SK-N-SH treated with all-trans-retinoic acid at 6 μM for 48 hours (cell line): Measurements from ENCODE around the gene FXR2.
A peak's percentile ranks its signal among the peaks of the same experiment; 100 is the strongest.

Experiments
- ATAC-seq: fragments of 200-7000 bp; cut with Tn5 transposase; 3 replicates; pipeline ENCODE4 v1.9.1; 2020; ENCODE audit warnings: mild to moderate bottlenecking, moderate library complexity
- ARNTL ChIP-seq: fragments of 450-650 bp; formaldehyde crosslinking; IDR thresholded peaks from 2 replicates; pipeline ENCODE4 v1.5.0; 2020; ENCODE audit warnings: low read depth, mild to moderate bottlenecking, moderate library complexity, borderline replicate concordance
- BACH2 ChIP-seq: fragments of 250-450 bp; sonication (Bioruptor Pico); IDR thresholded peaks from 2 replicates; pipeline ENCODE4 v1.9.0; 2021; ENCODE audit warnings: mild to moderate bottlenecking, borderline replicate concordance
- CREB5 ChIP-seq: fragments of 250-450 bp; sonication (Bioruptor Pico); IDR thresholded peaks from 2 replicates; pipeline ENCODE4 v1.5.1; 2020; ENCODE audit warnings: low read depth, mild to moderate bottlenecking, moderate library complexity
- CSDC2 ChIP-seq: fragments of 250-450 bp; sonication (Bioruptor Pico); IDR thresholded peaks from 2 replicates; pipeline ENCODE4 v1.5.0; 2020; ENCODE audit warnings: mild to moderate bottlenecking, moderate library complexity
- CSRNP3 ChIP-seq: fragments of 250-450 bp; sonication (Bioruptor Pico); IDR thresholded peaks from 2 replicates; pipeline ENCODE4 v1.5.1; 2021; ENCODE audit warnings: mild to moderate bottlenecking, moderate library complexity
- GLIS3 ChIP-seq: fragments of 250-450 bp; sonication (Bioruptor Pico); IDR thresholded peaks from 2 replicates; pipeline ENCODE4 v1.5.0; 2020; ENCODE audit warnings: mild to moderate bottlenecking, moderate library complexity
- ISL1 ChIP-seq: fragments of 250-450 bp; sonication (Bioruptor Pico); IDR thresholded peaks from 2 replicates; pipeline ENCODE4 v2.1.2; 2022; ENCODE audit warnings: mild to moderate bottlenecking, moderate library complexity
- OSR1 ChIP-seq: fragments of 250-450 bp; sonication (Bioruptor Pico); IDR thresholded peaks from 2 replicates; pipeline ENCODE4 v1.8.0; 2022; ENCODE audit warnings: moderate library complexity, mild to moderate bottlenecking, inconsistent platforms
- PATZ1 ChIP-seq: fragments of 250-450 bp; sonication (Bioruptor Pico); IDR thresholded peaks from 2 replicates; pipeline ENCODE4 v1.8.0; 2020; ENCODE audit warnings: mild to moderate bottlenecking, moderate library complexity, borderline replicate concordance
- POU6F1 ChIP-seq: fragments of 250-450 bp; sonication (Bioruptor Pico); IDR thresholded peaks from 2 replicates; pipeline ENCODE4 v1.8.0; 2021; ENCODE audit warnings: low read depth, mild to moderate bottlenecking, moderate library complexity, borderline replicate concordance
- RARB ChIP-seq: fragments of 250-450 bp; sonication (Bioruptor Pico); IDR thresholded peaks from 2 replicates; pipeline ENCODE4 v1.8.0; 2021; ENCODE audit warnings: mild to moderate bottlenecking, moderate library complexity
- TCF4 ChIP-seq: fragments of 250-450 bp; sonication (Bioruptor Pico); IDR thresholded peaks from 2 replicates; pipeline ENCODE4 v1.8.0; 2021; ENCODE audit warnings: mild to moderate bottlenecking, moderate library complexity, borderline replicate concordance
- TOX ChIP-seq: fragments of 250-450 bp; sonication (Bioruptor Pico); IDR thresholded peaks from 2 replicates; pipeline ENCODE4 v1.8.0; 2021; ENCODE audit warnings: mild to moderate bottlenecking, moderate library complexity, borderline replicate concordance
- TSHZ2 ChIP-seq: fragments of 250-450 bp; sonication (Bioruptor Pico); IDR thresholded peaks from 2 replicates; pipeline ENCODE4 v1.5.0; 2020; ENCODE audit warnings: mild to moderate bottlenecking, moderate library complexity
- ZC3H10 ChIP-seq: fragments of 250-450 bp; sonication (Bioruptor Pico); IDR thresholded peaks from 2 replicates; pipeline ENCODE4 v1.5.1; 2021; ENCODE audit warnings: mild to moderate bottlenecking, moderate library complexity
- ZFP30 ChIP-seq: fragments of 450-650 bp; formaldehyde crosslinking; IDR thresholded peaks from 2 replicates; pipeline ENCODE4 v1.5.0; 2022; ENCODE audit warnings: mild to moderate bottlenecking, moderate library complexity
- ZNF565 ChIP-seq: fragments of 450-650 bp; formaldehyde crosslinking; conservative IDR thresholded peaks from 2 replicates; pipeline ENCODE4 v1.5.0; 2020; ENCODE audit warnings: low read depth, mild to moderate bottlenecking, moderate library complexity
- ZNF70 ChIP-seq: fragments of 450-650 bp; formaldehyde crosslinking; IDR thresholded peaks from 2 replicates; pipeline ENCODE4 v1.5.0; 2020; ENCODE audit warnings: mild to moderate bottlenecking, moderate library complexity
- ZNF8 ChIP-seq: fragments of 450-650 bp; formaldehyde crosslinking; IDR thresholded peaks from 2 replicates; pipeline ENCODE4 v1.5.0; 2020; ENCODE audit warnings: mild to moderate bottlenecking, moderate library complexity

Gene FXR2

GRCh38 chr17:7560172-7561027 is 54.3 kb downstream of the FXR2 start:
- no peak for TF ChIP-seq PATZ1 (CRISPR knock-in tag)
- ATAC-seq, result peak; percentile 61

- no peak for TF ChIP-seq ZC3H10 (CRISPR knock-in tag)
- TF ChIP-seq TSHZ2, result no peak
- no peak for TF ChIP-seq TCF4 (CRISPR knock-in tag)
- no peak for TF ChIP-seq CREB5 (CRISPR knock-in tag)
- no peak for TF ChIP-seq TOX (CRISPR knock-in tag)
- TF ChIP-seq PATZ1 (CRISPR knock-in tag), result no peak
- no peak for TF ChIP-seq ARNTL (CRISPR knock-in tag)
- TF ChIP-seq ZNF70 (CRISPR knock-in tag), result no peak
- TF ChIP-seq POU6F1 (CRISPR knock-in tag), result no peak
- TF ChIP-seq BACH2 (CRISPR knock-in tag), result no peak
- TF ChIP-seq ZFP30 (CRISPR knock-in tag), result no peak
- no peak for TF ChIP-seq ISL1
- TF ChIP-seq CSRNP3 (CRISPR knock-in tag), result no peak
- TF ChIP-seq ZNF8 (CRISPR knock-in tag), result no peak
- TF ChIP-seq OSR1, result no peak
- no peak for TF ChIP-seq CSDC2 (CRISPR knock-in tag)
- TF ChIP-seq RARB (CRISPR knock-in tag), result no peak
- TF ChIP-seq ZNF565 (CRISPR knock-in tag), result no peak
- no peak for TF ChIP-seq GLIS3 (CRISPR knock-in tag)
- no peak for ATAC-seq
Observed at GRCh38 chr17:7559320-7560171, 55.2 kb downstream of the FXR2 start.
